GM19324 (cell line): Measurements from ENCODE around the gene SHMT1.
"Not testable (repeated sequence)": the region's sequence is repeated elsewhere in the genome, so short reads cannot be mapped to it uniquely, and the experiment has no call there.

Experiments
- ATAC-seq: cut with Tn5 transposase; IDR thresholded peaks from one replicate; pipeline ENCODE4 v1.9.1; 2021; ENCODE audit warnings: mild to moderate bottlenecking, moderate library complexity; ENCODE audit not compliant: unreplicated experiment, low FRiP score

SHMT1 gene

DNA sequence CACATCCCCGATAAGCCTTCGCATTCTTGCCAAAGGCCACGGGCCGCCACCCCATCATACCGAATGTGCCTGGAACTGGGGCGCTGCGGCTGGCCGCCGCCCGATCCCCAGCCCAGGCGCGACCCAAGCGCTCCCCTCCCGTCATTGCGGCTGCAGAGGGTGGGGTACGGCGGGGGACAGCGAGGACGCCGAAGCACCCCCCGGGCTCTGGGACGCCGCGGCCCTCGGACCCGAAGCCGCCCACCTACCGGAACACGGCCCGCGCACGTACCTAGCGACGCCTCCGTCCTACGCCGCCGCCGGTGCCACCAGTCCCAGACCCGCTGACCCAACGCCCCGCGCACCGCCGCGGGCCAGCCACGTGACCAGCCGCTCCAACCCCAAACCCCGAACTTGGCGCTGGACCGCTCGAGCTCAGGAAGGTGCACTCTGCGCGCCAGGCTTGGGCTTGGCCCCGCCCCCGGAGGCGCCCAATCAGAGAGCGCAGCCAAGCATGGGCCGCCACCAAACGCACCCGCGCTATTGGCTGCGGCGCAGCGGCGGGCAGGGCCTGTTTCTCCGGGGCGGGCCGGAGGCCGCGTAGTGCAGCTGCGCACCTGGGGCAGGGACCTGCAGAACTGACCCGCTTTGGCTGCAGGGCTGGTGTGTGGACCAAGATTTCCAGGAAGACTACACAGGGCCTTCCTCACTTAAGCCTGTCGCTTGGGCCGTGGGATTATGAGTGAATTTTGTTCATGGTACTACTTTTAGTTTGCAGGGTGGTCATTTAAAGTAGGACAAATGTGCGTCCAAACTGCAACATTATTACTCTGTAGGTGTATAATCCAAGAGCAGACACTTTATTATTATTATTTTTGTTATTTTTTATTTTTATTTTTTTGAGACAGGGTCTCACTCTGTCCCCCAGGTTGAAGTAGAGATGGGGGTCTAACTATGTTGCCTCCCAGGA lies at the start of gene SHMT1:
Gene SHMT1 (minus strand): TSS at position 450 of the 949 bp plus-strand sequence. CDS start 7,569 bp downstream, outside the sequence.
- peak; percentile 97 for ATAC-seq

DNA sequence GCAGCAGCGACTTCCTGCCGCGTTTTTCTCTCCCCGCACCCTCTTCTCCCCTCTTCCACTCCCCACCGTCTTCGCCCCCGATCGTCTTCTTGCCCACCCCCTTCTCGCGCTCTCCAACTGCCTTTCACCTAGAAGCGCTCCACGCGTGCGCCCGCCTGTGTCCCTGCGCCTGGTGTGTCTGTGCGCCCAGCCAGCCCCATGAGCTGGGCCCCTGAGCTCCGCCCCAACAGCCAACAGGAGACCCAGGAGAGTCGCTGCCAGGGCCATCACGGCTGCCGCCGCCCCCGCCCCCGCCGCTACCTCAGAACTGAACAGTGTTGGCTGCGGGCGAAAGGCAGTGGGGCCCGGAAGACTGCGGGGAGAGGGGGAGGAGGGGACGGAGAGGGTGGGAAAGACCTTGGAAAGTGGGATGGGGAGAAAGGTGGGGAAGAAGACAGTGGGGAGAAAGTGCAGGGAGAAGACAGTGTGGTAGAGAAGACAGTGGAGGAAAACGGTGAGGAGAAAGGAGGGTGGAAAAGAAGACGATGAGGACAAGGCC lies 48.7 kb upstream of the SHMT1 start:
- peak; percentile 49 for ATAC-seq

DNA sequence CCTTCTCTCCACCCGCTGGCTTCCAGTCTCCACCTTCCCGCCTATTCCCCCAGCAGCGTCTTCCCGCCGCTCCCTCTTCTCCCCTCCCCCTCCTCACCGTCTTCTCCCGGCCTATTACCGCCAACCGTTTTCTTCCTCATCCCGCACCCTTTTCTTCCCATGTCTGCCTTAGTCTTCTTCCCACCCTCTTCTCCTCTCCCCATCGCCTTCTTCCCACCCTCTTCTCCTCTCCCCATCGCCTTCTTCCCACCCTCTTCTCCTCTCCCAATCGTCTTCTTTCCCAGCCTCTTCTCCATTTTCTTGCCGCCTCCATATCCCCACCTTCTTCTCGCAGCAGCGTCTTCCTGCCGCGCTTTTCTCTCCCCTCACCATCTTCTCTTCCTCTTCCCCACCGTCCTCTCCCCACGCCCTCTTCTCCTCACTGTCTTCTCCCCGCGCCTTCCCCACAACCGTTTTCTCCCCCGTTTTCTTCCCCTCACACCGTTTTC lies 48.1 kb upstream of the SHMT1 start:
- not testable (repeated sequence) for ATAC-seq

DNA sequence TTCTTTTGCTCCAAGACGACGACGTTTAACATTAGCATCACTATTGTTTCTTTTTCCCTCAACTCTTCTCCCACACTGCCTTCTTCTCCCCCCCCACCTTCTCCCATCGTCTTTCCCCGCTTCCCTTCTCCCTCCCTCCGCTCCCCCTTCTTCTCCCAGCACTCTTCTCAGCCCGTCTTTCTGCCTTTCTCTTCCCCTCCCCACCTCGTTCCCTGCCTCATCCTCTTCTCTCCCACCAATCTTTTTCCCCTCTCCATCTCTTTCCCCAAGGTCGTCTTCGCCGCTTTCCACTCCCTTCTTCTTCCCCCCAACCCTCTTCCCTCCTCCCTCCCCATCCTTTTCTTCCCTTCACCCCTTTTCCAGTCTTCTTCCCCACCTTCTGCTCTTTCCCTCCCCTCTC lies 47.4 kb upstream of the SHMT1 start:
- not testable (repeated sequence) for ATAC-seq

DNA sequence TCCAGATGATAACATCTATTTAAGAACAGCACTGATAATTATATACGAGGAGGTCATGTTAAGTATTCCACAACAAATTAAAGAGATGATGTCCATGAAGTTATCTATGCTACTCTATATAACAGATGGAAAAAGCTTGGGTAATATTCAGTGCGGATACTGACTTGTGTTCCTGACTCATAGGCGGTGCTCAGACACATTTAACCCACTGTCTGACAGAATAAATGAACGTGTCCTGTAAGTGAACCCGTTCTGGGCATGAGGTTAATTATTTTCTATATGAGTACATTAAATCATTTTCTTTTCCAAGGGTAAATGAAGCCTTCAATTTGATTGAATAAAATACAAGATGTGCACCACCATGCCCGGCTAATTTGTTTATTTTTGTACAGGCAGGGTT lies 46.0 kb upstream of the SHMT1 start:
- not testable (repeated sequence) for ATAC-seq

DNA sequence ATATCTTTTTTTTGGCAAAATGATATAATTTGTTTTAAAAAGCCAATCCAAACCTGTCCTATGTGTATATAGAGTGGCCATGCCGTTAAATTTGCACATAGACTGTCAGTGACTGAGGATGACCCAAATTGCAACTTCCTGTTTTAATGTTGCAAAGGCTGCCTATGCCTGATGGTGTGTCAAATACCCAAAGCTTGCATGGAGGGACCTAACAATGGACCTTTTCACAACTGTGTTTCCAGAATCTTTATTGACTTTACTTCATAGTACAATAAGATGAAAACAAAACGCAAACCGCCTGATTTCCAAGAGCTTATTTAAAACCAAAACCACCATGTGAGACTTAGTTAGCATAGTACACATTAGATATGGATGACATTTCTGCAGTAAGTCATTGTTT lies 45.6 kb upstream of the SHMT1 start:
- not testable (repeated sequence) for ATAC-seq

DNA sequence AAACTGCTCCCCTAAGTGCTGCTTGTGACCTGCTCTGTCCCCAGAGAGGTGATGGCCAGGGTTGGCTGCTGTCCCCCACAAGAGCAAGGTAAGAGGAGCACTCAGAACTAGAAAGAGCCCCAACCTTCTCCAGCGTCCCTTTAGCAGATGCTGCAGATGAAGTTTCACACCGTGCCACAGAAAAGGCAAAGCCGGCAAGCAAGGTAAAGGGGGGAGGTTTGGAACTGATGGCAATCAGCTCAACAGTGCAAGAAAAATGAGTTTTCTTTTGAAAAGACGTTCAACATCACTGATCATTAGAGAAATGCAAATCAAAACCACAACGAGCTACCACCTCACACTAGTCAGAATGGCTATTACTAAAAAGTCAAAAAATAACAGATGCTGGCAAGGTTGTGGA lies 40.3 kb upstream of the SHMT1 start:
- ATAC-seq, result peak; percentile 71

DNA sequence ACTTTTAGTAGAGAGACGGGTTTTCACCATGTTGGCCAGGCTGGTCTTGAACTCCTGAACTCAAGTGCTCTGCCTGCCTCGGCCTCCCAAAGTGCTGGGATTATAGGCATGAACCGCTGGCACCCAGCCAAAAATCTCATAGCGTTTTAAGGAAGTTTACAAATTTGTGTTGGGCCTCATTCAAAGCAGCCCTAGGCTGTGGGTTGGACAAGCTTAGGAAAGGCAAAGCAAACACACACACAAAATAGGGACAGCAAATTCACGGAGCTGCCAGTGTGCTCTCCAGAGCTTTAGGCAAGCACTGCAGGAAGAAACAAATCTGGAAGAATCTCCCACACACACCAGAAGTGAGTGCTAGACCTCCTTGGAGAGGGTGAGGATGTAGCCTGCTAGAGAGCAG lies 39.8 kb upstream of the SHMT1 start:
- not testable (repeated sequence) for ATAC-seq

DNA sequence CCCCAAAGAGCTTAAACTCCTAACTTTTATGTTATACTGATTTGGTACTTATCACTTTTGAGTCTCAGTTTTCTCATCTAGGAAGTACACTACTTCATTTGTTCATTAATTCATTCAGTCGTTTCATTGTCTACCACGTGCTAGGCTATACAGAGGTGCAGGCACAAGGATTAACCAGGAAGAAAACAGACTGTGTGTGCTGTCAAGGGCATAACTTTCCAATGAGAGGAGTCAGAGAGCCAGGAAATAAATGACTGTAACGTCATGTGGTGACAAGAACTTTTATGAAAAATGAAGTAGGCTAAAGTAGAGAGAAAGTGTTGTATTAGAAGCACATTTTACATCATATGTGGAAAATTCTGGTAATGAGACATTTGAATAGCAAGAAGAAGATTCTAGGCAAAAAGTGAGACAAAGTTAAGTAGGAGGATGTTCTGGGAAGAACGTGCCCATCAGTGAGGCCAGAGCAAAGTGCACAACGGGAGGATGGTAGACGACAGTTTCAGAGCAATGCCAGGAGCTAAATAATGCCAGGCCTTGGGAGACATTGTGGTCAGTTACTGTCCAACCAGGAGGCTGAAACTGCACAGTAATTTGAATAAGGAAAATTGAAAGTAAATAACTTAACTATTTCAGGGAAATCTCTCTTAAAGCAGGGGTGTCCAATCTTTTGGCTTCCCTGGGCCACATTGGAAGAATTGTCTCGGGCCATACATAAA lies 38.7 kb upstream of the SHMT1 start:
- not testable (repeated sequence) for ATAC-seq

DNA sequence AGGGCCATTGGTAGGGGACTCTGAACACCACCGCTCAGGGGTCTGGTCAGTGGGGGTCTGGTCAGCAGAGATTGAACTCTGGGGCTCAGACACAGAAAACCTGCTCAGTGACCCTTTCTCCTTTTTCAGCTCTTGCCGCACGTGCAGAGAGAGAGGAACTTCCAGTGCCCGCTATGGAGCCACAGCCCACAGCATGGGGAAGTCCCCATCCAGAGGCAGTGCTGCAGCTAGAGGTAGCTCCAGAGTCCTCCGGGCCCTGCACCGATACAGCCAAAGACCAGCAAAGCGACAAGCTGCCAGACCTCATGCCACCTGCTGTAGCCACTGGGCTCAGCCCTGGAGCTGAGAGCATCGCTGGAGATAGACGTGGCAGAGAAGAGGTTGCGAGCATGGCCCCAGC lies 25.4 kb upstream of the SHMT1 start:
- ATAC-seq, result not testable (repeated sequence)

DNA sequence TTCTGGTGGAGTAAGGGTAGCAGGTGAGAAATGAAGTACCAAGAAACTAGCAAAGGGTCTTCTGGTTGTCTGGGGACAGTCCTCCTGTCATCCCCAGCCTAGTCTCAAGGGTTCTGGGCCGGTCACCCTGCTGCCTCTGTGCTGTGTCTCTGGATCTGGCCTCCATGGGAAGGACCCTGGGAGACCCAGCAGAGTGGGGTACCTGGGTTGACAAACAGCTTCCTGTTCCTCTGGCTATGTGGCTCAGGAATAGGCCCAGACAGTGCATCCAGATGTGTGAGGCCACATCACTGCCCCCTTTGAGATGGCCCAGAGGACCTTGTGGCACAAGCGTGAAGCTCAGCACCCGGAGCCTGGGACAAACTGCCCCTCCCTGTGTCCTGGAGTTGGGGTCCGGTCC lies 24.9 kb upstream of the SHMT1 start:
- ATAC-seq, result not testable (repeated sequence)

DNA sequence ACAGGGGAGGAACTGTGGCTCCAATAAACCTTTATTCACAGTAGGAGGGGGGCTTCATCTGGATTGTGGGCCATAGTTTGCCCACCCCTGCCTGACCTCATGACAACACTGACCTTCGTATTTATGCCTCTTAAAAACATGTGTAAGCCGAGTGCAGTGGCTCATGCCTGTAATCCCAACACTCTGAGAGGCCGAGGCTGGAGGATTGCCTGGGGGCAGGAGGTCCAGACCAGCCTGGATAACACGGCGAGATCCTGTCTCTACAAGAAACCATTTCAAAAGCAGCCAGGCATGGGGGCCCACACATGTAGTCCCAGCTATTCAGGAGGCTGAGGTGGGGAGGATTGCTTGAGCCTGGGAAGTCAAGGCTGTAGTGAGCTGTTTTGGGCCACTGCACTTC lies 24.2 kb upstream of the SHMT1 start:
- not testable (repeated sequence) for ATAC-seq

DNA sequence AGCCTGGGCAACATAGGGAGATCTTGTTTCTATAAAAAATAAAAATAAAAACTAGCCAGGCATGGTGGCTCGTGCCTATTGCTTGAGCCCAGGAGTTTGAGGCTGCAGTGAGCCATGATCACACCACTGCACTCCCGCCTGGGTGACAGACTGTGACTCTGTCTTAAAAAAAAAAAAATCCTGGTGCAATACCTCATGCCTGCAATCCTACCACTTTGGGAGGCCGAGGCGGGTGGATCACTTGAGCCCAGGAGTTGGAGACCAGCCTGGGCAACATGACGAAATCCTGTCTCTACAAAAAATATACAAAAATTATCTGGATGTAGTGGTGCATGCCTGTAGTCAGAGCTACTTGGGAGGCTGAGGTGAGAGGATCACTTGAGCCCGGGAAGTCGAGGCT lies 20.9 kb upstream of the SHMT1 start:
- ATAC-seq, result not testable (repeated sequence)

DNA sequence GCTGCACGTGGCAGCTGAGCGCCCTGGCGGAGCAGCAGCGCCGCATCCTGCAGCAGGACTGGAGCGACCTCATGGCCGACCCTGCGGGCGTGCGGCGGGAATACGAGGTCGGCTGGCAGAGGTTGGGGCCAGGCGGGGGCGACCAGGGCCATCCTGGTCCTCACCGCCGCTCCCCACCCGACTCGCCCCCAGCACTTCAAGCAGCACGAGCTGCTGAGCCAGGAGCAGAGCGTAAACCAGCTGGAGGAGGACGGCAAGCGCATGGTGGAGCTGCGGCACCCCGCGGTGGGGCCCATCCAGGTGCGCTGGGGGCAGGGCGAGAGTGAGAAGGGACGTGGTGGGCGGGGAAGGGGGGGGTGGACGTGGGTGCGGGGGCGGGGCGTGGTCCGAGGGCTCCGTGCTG lies 19.7 kb upstream of the SHMT1 start:
- ATAC-seq, result not testable (repeated sequence)

DNA sequence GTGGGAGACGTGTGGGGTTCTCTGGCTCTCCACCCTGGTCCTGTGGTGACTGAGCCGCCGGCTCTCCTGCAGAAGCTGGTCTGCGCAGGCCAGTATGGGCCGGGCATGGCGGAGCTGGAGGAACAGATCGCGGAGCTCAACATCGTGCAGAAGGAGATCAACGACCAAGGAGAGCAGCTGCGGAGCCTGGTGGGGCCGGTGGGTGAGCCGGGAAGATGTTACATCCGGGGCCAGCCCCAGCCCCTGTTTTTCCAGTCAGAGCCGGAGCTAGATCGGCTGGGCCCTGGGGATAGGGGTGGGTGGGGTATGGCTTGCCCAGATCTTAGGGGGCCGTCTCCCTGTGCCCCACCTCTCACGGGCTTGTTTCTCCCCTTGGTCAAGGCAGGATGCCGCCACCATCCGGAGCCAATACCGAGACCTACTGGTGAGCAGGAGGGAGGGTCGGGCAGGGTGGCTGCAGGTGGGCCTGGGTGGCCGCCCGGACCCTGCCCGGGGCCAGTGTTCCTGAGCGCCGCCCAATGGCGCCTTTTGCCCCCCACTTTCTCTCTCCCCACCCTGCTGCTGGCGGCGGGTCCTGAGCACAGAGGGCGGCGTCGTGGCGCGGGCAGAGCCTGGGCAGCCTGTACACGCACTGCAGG lies 19.2 kb upstream of the SHMT1 start:
- ATAC-seq, result no peak

DNA sequence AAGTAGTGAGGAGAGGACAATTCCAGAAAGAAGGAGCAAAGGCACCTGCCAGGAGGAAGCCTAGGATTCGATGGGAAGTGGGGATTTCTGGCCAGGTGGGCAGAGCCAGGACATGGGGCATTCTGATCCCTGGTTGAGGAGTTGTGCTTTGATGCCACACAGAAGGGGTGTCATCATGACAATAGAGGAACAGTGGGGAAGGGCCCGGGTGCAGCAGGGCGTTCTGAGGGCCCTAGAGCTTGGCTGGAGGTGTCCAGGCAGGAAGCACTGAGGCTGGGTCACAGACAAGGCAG lies 18.5 kb upstream of the SHMT1 start:
- no peak for ATAC-seq

DNA sequence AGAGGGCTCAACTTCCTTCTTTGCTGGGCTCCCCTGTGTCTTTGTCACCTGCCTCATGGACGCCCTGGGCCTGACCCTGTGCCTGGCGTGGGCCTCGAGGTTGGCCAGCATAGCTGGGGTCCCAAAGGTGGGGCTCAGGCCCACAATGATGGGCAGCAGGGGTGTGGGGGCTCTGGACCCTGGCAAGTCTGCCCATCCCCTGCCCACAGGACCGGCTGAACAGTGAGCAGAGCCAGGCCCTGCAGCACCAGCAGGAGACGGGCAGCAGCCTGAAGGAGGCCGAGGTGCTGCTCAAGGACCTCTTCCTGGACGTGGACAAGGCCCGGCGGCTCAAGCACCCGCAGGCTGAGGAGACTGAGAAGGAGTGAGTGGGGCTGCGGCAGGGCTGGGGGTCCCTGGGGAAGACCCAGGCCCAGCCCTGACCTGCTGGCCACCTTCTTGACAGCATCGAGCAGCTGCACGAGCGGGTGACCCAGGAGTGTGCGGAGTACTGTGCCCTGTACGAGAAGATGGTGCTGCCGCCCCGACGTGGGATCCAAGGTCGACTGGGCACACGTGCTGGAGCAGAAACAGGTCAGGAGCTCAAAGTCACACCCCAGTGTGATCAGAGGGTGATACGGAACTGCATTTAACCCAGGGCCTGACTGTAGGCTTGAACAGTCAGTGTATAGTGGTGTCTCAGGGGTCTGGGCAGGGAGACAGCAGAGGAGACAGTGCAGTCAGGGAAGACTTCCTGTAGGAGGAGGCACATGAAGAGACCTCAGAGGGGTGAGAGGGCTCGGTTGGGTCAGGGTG lies 18.0 kb upstream of the SHMT1 start:
- ATAC-seq, result no peak

DNA sequence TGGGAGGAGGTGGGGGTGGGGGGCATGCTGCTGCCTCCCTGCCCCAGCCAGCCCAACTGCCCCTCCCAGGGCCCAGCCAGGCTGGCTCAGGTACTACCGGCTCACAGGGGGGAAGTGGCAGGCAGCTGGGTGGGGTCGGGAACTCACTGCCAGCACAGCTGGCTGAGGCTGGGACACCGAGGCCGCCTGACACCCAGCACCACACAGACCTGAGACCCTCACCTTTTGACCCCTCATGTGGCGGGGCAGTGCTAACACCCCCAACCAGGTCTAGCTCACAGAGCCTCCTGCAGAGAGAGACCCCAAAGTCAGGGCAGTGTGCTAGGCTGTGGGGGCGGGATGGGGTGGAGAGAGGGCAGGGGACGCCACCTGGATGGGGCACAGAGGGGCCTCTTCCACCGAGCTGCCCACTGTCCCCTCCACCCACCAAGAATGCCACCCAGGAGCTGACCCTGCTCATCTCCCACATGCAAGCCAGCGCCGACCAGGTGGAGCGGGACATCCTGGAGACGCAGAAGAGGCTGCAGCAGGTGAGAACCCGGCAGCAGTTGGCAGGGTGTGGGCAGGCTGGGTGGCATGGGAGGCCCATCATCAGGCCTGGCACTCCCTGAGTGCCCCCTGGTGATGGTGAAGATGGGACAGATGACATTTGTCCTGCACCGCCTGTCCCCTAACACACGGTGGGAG lies 17.3 kb upstream of the SHMT1 start:
- ATAC-seq, result no peak
